ENCODE measurements around the gene RABAC1.

DNA sequence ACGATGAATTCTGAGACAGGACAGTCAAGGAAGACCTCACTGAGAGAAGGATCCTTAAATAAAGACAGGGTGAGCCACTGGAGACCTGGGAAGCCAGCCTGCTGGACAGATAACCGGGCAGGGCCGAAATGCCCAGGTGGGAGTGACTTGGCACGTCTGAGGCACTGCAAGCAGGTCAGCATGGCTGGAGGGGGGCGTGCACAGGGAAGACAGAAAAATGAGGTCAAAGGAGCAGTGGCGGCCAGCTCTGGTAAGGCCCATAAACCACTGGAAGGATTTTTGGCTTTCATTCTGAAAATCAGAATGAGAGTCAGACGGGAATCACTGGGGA, 40.7 kb upstream of the RABAC1 start:
- TF ChIP-seq, protein P1, sequence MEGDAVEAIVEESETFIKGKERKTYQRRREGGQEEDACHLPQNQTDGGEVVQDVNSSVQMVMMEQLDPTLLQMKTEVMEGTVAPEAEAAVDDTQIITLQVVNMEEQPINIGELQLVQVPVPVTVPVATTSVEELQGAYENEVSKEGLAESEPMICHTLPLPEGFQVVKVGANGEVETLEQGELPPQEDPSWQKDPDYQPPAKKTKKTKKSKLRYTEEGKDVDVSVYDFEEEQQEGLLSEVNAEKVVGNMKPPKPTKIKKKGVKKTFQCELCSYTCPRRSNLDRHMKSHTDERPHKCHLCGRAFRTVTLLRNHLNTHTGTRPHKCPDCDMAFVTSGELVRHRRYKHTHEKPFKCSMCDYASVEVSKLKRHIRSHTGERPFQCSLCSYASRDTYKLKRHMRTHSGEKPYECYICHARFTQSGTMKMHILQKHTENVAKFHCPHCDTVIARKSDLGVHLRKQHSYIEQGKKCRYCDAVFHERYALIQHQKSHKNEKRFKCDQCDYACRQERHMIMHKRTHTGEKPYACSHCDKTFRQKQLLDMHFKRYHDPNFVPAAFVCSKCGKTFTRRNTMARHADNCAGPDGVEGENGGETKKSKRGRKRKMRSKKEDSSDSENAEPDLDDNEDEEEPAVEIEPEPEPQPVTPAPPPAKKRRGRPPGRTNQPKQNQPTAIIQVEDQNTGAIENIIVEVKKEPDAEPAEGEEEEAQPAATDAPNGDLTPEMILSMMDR (IDR thresholded peaks at IDR 0.05; ENCODE audit: insufficient read depth, low read depth, low read length) = no peak
- TF ChIP-seq EZH2 (IDR thresholded peaks at IDR 0.05; ENCODE audit: insufficient read depth, low read length) = no peak
